Esophagus squamous epithelium (tissue), 5 donors: ENCODE data around the gene PANK4. TPM values are rescaled to one million over a fixed set of nuclear protein-coding genes. Genes with fewer than 3 reads are reported as not detected.

Experiments used
- DNase-seq: peaks from one replicate; lab custom pipeline; 2025; lab: John Stamatoyannopoulos, UW
- H3K27ac ChIP-seq, 4 donors: fragments of 200-600 bp; sonication (generic); one replicate each; pipeline ENCODE4 v1.5.1; 2016 to 2019; ENCODE audit warnings: mild to moderate bottlenecking in 1 of 4
- H3K27me3 ChIP-seq, 4 donors: fragments of 200-600 bp; sonication (generic); 1 replicate in 3 of 4; 2 replicates in 1 of 4; pipeline versions ENCODE4 v1.5.1 to v1.6.0; 2017 to 2021; ENCODE audit warnings: antibody characterized with exemption in 1 of 4
- H3K36me3 ChIP-seq, 3 donors: fragments of 200-600 bp; sonication (generic); one replicate each; pipeline ENCODE4 v1.5.1; 2016 to 2019
- H3K4me1 ChIP-seq, 3 donors: fragments of 200-600 bp; sonication (generic); one replicate each; pipeline ENCODE4 v1.5.1; 2017 to 2019
- H3K4me3 ChIP-seq, 4 donors: fragments of 200-600 bp; sonication (generic); 1 replicate in 3 of 4; 2 replicates in 1 of 4; pipeline ENCODE4 v1.5.1; 2016 to 2019; ENCODE audit warnings: mild to moderate bottlenecking in 2 of 4, moderate library complexity in 1 of 4
- H3K9me3 ChIP-seq, 3 donors: fragments of 200-600 bp; sonication (generic); one replicate each; pipeline ENCODE4 v1.5.1; 2016 to 2019
- POLR2A ChIP-seq, 4 donors: fragments of 450-650 bp; IDR thresholded peaks; one replicate each; pipeline ENCODE4 v1.6.1; 2017; ENCODE audit warnings: antibody characterized with exemption in 4 of 4, mild to moderate bottlenecking in 4 of 4, moderate library complexity in 3 of 4
- WGBS, 2 donors: methylation state at CpG; one replicate each; pipeline ENCODE4 v1.1.5; 2018; 5-methylcytosine and 5-hydroxymethylcytosine counted together
- intact Hi-C: fragments of 100-400 bp; cut with DNase I; formaldehyde crosslinking; loops from one replicate; pipeline ENCODE4 v1.15.0; 2022
- total RNA-seq, 4 donors: library from RNA; depleted of rRNA; stranded (reverse); fragments of >200 nt; gene quantifications; one replicate each; pipeline ENCODE4 v1.1.0, GENCODE V29; 2016
- TF ChIP-seq, protein P1 (sequence below), 6 experiments: fragments of 450-650 bp in 4 of 6; fragments of 200-600 bp in 2 of 6; sonication (generic) in 2 of 6; IDR thresholded peaks; one replicate each; pipeline ENCODE4 v1.5.1; 2016 to 2019; ENCODE audit warnings: antibody characterized with exemption in 6 of 6, mild to moderate bottlenecking in 4 of 6, moderate library complexity in 4 of 6
- donor health status: DM: yes; HTN: yes; CAD: no.

PANK4 gene
- total RNA-seq, 4 donors from 2014 or later, result 11.8 to 29.1 (median 17.0) TPM

- Histone ChIP-seq H3K36me3 (no peaks in the 10 kb centered on the region), H3K9me3 (no peaks in the 10 kb centered on the region), H3K27ac (no peak overlapping the region), H3K27me3 (peaks cover 0 to 99% (median 6%) of the 10 kb centered on the region in 4 donors), H3K4me3 (no peak overlapping the region), H3K4me1 (peaks cover 0 to 27% (median 3%) of the 10 kb centered on the region in 3 donors)
- WGBS, 2 donors, result 84% methylated on average over 8 of the region's 14 CpGs; no CpG with 5 or more reads in 1 of the 2 donors
- no peak for DNase-seq
- TF ChIP-seq POLR2A (IDR thresholded peaks at IDR 0.05), result no peak
- TF ChIP-seq, protein P1, sequence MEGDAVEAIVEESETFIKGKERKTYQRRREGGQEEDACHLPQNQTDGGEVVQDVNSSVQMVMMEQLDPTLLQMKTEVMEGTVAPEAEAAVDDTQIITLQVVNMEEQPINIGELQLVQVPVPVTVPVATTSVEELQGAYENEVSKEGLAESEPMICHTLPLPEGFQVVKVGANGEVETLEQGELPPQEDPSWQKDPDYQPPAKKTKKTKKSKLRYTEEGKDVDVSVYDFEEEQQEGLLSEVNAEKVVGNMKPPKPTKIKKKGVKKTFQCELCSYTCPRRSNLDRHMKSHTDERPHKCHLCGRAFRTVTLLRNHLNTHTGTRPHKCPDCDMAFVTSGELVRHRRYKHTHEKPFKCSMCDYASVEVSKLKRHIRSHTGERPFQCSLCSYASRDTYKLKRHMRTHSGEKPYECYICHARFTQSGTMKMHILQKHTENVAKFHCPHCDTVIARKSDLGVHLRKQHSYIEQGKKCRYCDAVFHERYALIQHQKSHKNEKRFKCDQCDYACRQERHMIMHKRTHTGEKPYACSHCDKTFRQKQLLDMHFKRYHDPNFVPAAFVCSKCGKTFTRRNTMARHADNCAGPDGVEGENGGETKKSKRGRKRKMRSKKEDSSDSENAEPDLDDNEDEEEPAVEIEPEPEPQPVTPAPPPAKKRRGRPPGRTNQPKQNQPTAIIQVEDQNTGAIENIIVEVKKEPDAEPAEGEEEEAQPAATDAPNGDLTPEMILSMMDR (IDR thresholded peaks at IDR 0.05), result no peak
- intact Hi-C loops, result no loop called here
Measured at GRCh38 chr1:2468041-2468472, 58.3 kb downstream of the PANK4 start.

DNA sequence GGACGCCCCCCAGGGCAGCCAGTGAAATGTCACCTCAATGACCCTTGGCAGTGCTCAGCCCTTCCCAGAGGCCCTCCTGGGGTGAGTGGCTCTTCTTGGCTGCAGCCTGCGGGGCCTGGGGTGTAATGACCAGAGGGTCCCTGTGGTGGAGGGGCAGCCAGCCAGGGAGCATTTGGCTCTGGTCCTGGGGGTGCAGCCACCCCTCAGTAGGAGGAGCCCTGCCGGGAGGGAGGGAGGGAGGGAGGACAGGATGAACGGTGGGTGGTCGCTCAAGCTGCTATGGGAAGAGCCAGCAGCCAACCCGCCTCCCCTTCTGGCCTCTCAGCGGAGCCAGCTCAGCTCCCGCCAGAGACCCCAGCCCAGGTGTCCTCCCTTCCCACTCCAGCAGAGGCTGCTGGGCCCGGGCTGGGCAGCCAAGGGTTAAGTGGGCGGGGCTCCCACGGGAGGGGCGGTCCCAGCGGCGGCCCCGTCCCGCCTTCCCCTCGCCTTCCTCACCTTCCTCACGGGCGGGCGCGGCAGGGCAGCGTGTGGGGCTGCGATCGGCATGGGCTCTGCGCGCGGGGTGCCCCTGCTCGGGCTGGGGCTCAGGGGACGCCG lies 59.3 kb downstream of the PANK4 start:
- intact Hi-C loops, result no loop called here
- Histone ChIP-seq H3K4me1 (peaks cover 0 to 27% (median 3%) of the 10 kb centered on the region in 3 donors), H3K9me3 (no peaks in the 10 kb centered on the region), H3K36me3 (no peaks in the 10 kb centered on the region), H3K4me3 (peak overlapping the region in 1 of 4 donors; percentile 8), H3K27me3 (peaks cover 0 to 99% (median 6%) of the 10 kb centered on the region in 4 donors), H3K27ac (no peak overlapping the region)
- DNase-seq, result no peak
- no peak for TF ChIP-seq POLR2A (IDR thresholded peaks at IDR 0.05)
- WGBS, 2 donors, result 24% methylated on average over 5 of the region's 30 CpGs; no CpG with 5 or more reads in 1 of the 2 donors

GRCh38 chr1:2466270-2466665 lies 60.1 kb downstream of the PANK4 start:
- DNase-seq, result no peak
- intact Hi-C loops, result no loop called here
- Histone ChIP-seq H3K27me3 (peaks cover 0 to 97% (median 6%) of the 10 kb centered on the region in 4 donors), H3K9me3 (no peaks in the 10 kb centered on the region), H3K27ac (no peak overlapping the region), H3K36me3 (no peaks in the 10 kb centered on the region), H3K4me1 (peaks cover 0 to 27% (median 3%) of the 10 kb centered on the region in 3 donors), H3K4me3 (no peak overlapping the region)
- no peak for TF ChIP-seq POLR2A (IDR thresholded peaks at IDR 0.05)
- TF ChIP-seq, protein P1 (IDR thresholded peaks at IDR 0.05), result no peak
- 58% methylated on average over 4 of the region's 12 CpGs; no CpG with 5 or more reads in 1 of the 2 donors for WGBS, 2 donors

DNA sequence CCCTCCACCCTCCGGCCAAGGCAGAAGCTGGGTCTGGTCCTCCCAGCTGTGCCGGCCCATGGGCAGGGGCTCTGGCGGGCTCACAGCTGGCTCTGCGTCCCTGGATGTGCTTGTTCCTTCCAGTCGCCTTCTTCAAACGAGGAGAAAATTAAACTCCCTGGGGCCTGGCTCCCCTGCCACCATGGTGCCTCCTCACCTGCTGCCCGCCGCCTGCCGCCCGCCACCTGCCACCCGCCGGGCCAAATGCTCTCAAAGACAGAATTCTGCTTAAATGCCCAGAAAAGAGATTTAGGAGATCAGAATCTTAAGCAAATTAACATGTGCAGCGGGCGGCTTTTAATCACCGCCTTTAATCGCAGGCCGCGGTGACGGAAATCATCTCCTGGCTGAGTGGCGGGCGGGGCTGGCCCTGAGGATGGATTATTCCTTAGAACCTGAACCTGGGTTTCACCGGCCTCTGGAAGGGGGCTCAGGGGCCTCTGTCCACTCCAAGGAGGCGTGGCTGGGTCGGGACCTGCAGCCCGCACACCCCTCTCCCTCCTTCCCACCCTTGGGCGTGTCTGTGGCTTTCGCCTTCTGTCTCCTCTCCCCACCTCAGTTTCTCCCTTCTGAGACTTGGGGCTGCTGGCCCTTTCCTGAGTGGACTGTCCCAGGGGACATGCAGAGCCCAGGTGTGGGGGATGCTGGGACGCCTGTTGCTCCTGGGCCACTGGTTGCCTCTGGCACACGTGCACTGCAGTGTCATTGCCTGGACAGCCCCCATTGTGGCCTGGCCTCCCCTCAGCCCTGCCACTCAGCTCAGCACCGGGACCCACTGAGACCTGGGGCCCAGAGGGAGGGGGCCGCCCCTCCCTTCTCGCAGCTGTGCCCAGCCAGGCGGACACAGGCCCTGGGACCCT lies 60.8 kb downstream of the PANK4 start:
- Histone ChIP-seq H3K4me3 (no peak overlapping the region), H3K4me1 (peaks cover 0 to 27% (median 3%) of the 10 kb centered on the region in 3 donors), H3K27me3 (peaks cover 0 to 96% (median 6%) of the 10 kb centered on the region in 4 donors), H3K9me3 (no peaks in the 10 kb centered on the region), H3K36me3 (no peaks in the 10 kb centered on the region), H3K27ac (no peak overlapping the region)
- DNase-seq, result no peak
- TF ChIP-seq, protein P1 (IDR thresholded peaks at IDR 0.05), result no peak
- TF ChIP-seq POLR2A (IDR thresholded peaks at IDR 0.05), result no peak
- 70 to 79% methylated on average over 5 to 19 of the region's 33 CpGs for WGBS, 2 donors
- intact Hi-C loops, result no loop called here

DNA sequence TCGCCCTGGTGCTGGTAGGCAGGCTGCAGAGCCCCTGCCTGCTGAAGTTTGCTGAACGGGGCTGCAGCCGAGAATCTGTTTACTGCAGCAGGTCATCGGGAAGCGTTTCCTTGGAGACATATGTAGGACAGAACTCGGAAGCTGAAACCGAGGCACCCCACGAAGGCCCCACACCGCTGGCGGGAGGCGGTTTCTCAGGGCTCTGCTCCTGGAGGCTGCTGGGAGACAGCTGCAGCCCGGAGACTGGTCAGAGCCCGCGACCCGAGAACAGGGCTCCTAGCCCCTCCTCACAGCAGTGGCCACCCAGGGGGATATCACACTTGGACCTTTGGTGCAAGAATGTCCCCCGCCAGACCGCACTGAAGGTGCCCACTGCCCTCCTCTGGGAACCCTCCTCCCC lies 63.0 kb downstream of the PANK4 start:
- intact Hi-C loops, result no loop called here

More for the DNA sequence above, 63.0 kb downstream of the PANK4 start:
- H3K4me1 ChIP-seq, result peaks cover 0 to 32% (median 3%) of the 10 kb centered on the region in 3 donors
- WGBS, 2 donors, result no CpG with 5 or more reads among the region's 17 CpGs
- no peaks in the 10 kb centered on the region for H3K36me3 ChIP-seq
- no peak overlapping the region for H3K4me3 ChIP-seq
- no peak overlapping the region for H3K27ac ChIP-seq
- no peak for TF ChIP-seq POLR2A (IDR thresholded peaks at IDR 0.05)
- TF ChIP-seq, protein P1 (IDR thresholded peaks at IDR 0.05), result no peak
- DNase-seq, result no peak
- H3K27me3 ChIP-seq, result peaks cover 0 to 78% (median 6%) of the 10 kb centered on the region in 4 donors
- H3K9me3 ChIP-seq, result no peaks in the 10 kb centered on the region
